HL-60 (cell line): ENCODE results near the gene ATXN2.

Experiments
- CTCF ChIP-seq: IDR thresholded peaks from one replicate; pipeline ENCODE4 v1.5.1; 2011; ENCODE audit warnings: low read length, control low read depth, inconsistent platforms; ENCODE audit not compliant: insufficient read depth
- GABPA ChIP-seq: IDR thresholded peaks from 2 replicates; pipeline ENCODE4 v1.6.1; 2012; ENCODE audit warnings: low read depth
- POLR2AphosphoS5 ChIP-seq: IDR thresholded peaks from 2 replicates; pipeline ENCODE4 v1.6.1; 2012; ENCODE audit warnings: low read depth
- REST ChIP-seq: IDR thresholded peaks from 2 replicates; pipeline ENCODE4 v1.6.1; 2012; ENCODE audit warnings: low read depth; ENCODE audit not compliant: insufficient replicate concordance

- no peak for TF ChIP-seq CTCF
- TF ChIP-seq REST, result no peak
- no peak for TF ChIP-seq POLR2AphosphoS5
- TF ChIP-seq GABPA, result no peak
Measured at GRCh38 chr12:111408116-111408440, 191.0 kb downstream of the ATXN2 start.
